GM23338 (cell line): ENCODE results near the gene FAM241B. TPM values are rescaled to one million over a fixed set of nuclear protein-coding genes. Genes with fewer than 3 reads are reported as not detected.

ENCODE experiments used
- CREB1 ChIP-seq: fragments of 250-450 bp; sonication (Bioruptor Pico); IDR thresholded peaks from 2 replicates; pipeline ENCODE4 v1.5.0; 2020; ENCODE audit warnings: low read depth, mild to moderate bottlenecking, moderate library complexity
- POLR2AphosphoS5 ChIP-seq: IDR thresholded peaks from 2 replicates; pipeline ENCODE4 v1.6.1; 2016; ENCODE audit warnings: antibody characterized with exemption, low read depth
- STAT1 ChIP-seq: IDR thresholded peaks from one replicate; pipeline ENCODE4 v1.6.1; 2016; ENCODE audit warnings: antibody characterized with exemption; ENCODE audit not compliant: unreplicated experiment
- ZNF114 ChIP-seq: fragments of 250-450 bp; sonication (Bioruptor Pico); IDR thresholded peaks from 2 replicates; pipeline ENCODE4 v1.5.0; 2020; ENCODE audit warnings: mild to moderate bottlenecking, moderate library complexity
- polyA plus RNA-seq: library from polyadenylated mRNA; unstranded; fragments of >200 nt; fragmentation: Nextera tagmentation; extraction: Ambion mirVana; gene quantifications from 2 replicates; pipeline ENCODE4 v1.2.1, GENCODE V29; 2016
- total RNA-seq: library from RNA; depleted of rRNA; stranded (reverse); fragments of >200 nt; shearing (Covaris generic); gene quantifications from 2 replicates; pipeline ENCODE4 v1.2.3, GENCODE V29; 2014
- TF ChIP-seq, protein P1 (sequence below): IDR thresholded peaks from one replicate; pipeline ENCODE4 v1.6.1; 2018; ENCODE audit warnings: antibody characterized with exemption; ENCODE audit not compliant: unreplicated experiment
- TF ChIP-seq, protein P2 (sequence below): fragments of 250-450 bp; sonication (Bioruptor Pico); IDR thresholded peaks from 2 replicates; pipeline ENCODE4 v1.5.0; 2020; ENCODE audit warnings: mild to moderate bottlenecking, moderate library complexity

Gene FAM241B
- total and polyA plus RNA-seq, 2 experiments from 2014 or later: 6.7 to 28.3 TPM

DNA sequence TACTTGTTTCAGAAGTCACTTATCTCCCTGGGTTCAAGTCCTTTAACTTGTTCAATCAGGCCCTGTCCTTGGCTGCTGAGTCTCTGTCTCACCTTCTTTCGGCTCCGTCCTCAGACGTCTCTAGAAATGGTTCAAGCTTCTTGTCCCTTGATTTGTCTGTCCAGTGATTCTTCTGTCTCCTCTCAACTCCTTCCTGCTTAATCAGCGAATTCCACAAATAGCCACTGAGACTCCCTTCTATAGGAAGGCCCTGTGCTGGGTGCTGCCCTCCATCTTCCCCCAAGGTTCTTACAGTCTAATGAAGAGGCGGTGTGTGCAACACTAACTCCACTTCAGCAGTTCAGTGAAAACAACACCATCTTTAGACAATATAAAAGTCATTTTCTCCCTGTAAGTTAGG lies 12.7 kb downstream of the FAM241B start (continued):
- TF ChIP-seq, protein P1, sequence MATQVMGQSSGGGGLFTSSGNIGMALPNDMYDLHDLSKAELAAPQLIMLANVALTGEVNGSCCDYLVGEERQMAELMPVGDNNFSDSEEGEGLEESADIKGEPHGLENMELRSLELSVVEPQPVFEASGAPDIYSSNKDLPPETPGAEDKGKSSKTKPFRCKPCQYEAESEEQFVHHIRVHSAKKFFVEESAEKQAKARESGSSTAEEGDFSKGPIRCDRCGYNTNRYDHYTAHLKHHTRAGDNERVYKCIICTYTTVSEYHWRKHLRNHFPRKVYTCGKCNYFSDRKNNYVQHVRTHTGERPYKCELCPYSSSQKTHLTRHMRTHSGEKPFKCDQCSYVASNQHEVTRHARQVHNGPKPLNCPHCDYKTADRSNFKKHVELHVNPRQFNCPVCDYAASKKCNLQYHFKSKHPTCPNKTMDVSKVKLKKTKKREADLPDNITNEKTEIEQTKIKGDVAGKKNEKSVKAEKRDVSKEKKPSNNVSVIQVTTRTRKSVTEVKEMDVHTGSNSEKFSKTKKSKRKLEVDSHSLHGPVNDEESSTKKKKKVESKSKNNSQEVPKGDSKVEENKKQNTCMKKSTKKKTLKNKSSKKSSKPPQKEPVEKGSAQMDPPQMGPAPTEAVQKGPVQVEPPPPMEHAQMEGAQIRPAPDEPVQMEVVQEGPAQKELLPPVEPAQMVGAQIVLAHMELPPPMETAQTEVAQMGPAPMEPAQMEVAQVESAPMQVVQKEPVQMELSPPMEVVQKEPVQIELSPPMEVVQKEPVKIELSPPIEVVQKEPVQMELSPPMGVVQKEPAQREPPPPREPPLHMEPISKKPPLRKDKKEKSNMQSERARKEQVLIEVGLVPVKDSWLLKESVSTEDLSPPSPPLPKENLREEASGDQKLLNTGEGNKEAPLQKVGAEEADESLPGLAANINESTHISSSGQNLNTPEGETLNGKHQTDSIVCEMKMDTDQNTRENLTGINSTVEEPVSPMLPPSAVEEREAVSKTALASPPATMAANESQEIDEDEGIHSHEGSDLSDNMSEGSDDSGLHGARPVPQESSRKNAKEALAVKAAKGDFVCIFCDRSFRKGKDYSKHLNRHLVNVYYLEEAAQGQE: no peak
- TF ChIP-seq ZNF114 (CRISPR knock-in tag) (no peak), POLR2AphosphoS5 (no peak), CREB1 (no peak), STAT1 (no peak)
- TF ChIP-seq, protein P2, sequence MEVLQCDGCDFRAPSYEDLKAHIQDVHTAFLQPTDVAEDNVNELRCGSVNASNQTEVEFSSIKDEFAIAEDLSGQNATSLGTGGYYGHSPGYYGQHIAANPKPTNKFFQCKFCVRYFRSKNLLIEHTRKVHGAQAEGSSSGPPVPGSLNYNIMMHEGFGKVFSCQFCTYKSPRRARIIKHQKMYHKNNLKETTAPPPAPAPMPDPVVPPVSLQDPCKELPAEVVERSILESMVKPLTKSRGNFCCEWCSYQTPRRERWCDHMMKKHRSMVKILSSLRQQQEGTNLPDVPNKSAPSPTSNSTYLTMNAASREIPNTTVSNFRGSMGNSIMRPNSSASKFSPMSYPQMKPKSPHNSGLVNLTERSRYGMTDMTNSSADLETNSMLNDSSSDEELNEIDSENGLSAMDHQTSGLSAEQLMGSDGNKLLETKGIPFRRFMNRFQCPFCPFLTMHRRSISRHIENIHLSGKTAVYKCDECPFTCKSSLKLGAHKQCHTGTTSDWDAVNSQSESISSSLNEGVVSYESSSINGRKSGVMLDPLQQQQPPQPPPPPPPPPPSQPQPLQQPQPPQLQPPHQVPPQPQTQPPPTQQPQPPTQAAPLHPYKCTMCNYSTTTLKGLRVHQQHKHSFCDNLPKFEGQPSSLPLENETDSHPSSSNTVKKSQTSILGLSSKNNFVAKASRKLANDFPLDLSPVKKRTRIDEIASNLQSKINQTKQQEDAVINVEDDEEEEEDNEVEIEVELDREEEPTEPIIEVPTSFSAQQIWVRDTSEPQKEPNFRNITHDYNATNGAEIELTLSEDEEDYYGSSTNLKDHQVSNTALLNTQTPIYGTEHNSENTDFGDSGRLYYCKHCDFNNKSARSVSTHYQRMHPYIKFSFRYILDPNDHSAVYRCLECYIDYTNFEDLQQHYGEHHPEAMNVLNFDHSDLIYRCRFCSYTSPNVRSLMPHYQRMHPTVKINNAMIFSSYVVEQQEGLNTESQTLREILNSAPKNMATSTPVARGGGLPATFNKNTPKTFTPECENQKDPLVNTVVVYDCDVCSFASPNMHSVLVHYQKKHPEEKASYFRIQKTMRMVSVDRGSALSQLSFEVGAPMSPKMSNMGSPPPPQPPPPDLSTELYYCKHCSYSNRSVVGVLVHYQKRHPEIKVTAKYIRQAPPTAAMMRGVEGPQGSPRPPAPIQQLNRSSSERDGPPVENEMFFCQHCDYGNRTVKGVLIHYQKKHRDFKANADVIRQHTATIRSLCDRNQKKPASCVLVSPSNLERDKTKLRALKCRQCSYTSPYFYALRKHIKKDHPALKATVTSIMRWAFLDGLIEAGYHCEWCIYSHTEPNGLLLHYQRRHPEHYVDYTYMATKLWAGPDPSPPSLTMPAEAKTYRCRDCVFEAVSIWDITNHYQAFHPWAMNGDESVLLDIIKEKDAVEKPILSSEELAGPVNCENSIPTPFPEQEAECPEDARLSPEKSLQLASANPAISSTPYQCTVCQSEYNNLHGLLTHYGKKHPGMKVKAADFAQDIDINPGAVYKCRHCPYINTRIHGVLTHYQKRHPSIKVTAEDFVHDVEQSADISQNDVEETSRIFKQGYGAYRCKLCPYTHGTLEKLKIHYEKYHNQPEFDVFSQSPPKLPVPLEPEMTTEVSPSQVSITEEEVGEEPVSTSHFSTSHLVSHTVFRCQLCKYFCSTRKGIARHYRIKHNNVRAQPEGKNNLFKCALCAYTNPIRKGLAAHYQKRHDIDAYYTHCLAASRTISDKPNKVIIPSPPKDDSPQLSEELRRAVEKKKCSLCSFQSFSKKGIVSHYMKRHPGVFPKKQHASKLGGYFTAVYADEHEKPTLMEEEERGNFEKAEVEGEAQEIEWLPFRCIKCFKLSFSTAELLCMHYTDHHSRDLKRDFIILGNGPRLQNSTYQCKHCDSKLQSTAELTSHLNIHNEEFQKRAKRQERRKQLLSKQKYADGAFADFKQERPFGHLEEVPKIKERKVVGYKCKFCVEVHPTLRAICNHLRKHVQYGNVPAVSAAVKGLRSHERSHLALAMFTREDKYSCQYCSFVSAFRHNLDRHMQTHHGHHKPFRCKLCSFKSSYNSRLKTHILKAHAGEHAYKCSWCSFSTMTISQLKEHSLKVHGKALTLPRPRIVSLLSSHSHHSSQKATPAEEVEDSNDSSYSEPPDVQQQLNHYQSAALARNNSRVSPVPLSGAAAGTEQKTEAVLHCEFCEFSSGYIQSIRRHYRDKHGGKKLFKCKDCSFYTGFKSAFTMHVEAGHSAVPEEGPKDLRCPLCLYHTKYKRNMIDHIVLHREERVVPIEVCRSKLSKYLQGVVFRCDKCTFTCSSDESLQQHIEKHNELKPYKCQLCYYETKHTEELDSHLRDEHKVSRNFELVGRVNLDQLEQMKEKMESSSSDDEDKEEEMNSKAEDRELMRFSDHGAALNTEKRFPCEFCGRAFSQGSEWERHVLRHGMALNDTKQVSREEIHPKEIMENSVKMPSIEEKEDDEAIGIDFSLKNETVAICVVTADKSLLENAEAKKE (CRISPR knock-in tag): no peak
